22Rv1 (cell line): ENCODE measurements around the gene ITIH2.

ENCODE experiments used
- CTCF ChIP-seq: fragments of 450-650 bp; IDR thresholded peaks from 2 replicates; pipeline ENCODE4 v1.5.1; 2017; ENCODE audit warnings: mild to moderate bottlenecking
- ZFX ChIP-seq: fragments of 450-650 bp; IDR thresholded peaks from 2 replicates; pipeline ENCODE4 v1.6.1; 2017; ENCODE audit warnings: antibody characterized with exemption, borderline replicate concordance

DNA sequence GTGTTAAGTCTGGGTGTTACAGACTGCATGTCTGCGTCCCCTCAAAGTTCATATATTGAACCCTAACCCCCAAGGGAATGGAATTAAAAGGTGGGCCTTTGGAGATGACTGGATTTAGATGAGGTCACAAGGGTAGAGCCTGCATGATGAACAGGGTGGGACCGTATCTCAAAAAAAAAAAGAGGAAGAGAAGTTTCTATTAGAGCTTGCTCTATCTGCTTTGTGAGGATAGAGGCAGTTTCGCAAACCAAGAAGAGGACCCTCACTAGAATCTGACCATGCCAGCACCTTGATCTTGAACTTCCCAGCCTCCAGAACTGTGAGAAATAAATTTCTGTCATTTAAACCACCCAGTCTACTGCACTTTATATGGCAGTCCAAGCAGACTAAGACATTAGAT is 83.3 kb downstream of the ITIH2 start:
- no peak for TF ChIP-seq CTCF
- no peak for TF ChIP-seq ZFX
